ENCODE data around the gene AGPAT3. TPM values are rescaled to one million over a fixed set of nuclear protein-coding genes. Genes with fewer than 3 reads are reported as not detected.

The AGPAT3 gene
- total RNA-seq, 1 experiment from 2014 or later, result 13.0 TPM

DNA sequence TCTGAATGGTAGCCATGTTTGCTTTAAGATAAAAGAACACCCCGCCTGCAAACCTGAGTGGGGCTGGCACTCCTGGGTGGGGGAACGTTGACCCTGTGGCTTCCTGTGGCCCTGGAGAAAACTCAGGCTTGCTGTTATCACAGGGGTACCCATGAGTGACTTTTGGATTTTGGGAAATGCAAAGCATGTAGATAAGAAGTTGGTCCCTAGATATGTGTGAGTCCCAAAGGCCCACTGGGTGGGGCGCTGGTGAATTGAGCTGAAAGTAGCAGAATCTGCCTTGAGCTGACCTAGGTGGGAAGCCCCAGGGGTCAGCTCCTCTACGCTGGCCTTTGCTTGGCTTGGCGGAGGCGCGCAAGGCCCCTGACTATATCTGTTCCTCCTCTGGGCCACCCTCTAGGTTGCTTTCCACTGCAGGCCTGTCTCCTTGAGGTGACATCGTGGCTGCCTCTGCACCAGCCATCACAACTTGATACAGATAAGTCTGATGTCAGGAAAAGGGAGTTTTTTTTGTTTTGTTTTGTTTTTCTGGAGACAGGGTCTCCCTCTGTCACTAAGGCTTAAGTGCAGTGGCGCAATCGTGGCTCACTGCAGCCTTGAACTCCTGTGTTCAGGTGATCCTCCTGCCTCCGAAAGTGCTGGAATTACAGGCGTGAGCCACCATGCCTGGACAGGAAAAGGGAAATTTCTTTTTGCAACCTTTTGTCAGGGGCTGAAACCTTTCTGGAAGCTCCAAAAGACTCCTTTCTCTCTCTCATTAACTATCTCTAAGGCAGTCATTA is 72.2 kb downstream of the AGPAT3 start:
- no peak overlapping the region for H3K27ac Mint-ChIP-seq
- no peak overlapping the region for H3T11ph ChIP-seq (ENCODE audit: low read length)
- H2BK120ac ChIP-seq (ENCODE audit: low read depth, low read length, poor library complexity, severe bottlenecking), result no peak overlapping the region
- H4K20me1 ChIP-seq (ENCODE audit: control insufficient read depth, insufficient read depth, insufficient read length), result no peaks in the 10 kb centered on the region
- H3K27ac ChIP-seq (ENCODE audit: insufficient read length, low read depth, low read length), result no peak overlapping the region
- no peak overlapping the region for H3K4me2 ChIP-seq (ENCODE audit: insufficient read depth, insufficient read length, low read length)
- peaks cover 15 to 23% of the 10 kb centered on the region in 2 experiments for H3K4me1 Mint-ChIP-seq
- no peak overlapping the region for H4K8ac ChIP-seq (replicated peaks; ENCODE audit: insufficient read length, low read depth, low read length)
- no peak overlapping the region for H2AK5ac ChIP-seq (ENCODE audit: insufficient read length, low read length)
- H3K14ac ChIP-seq (ENCODE audit: insufficient read depth, low read length), result no peak overlapping the region
- no peak overlapping the region for H2BK20ac ChIP-seq (ENCODE audit: low read depth, low read length, poor library complexity, severe bottlenecking)
- no peak overlapping the region for H2AFZ ChIP-seq (ENCODE audit: low read length)
- no peak overlapping the region for H3K18ac ChIP-seq (ENCODE audit: insufficient read length, low read depth, low read length)
- no peaks in the 10 kb centered on the region for H3K9me3 Mint-ChIP-seq
- H3K27me3 Mint-ChIP-seq (ENCODE audit: low read depth), result no peaks in the 10 kb centered on the region
- H3K79me2 ChIP-seq (ENCODE audit: insufficient read depth, low read length), result no peaks in the 10 kb centered on the region
- no peak overlapping the region for H3K4ac ChIP-seq (ENCODE audit: low read depth, low read length)
- TF ChIP-seq CTCF (conservative IDR thresholded peaks at IDR 0.05), result no peak
- no peak overlapping the region for H2BK12ac ChIP-seq (ENCODE audit: insufficient read length, low read depth, low read length)
- no peak for DNase-seq
- no peak overlapping the region for H4K5ac ChIP-seq (ENCODE audit: insufficient read length, low read depth, low read length)
- H3K4me1 ChIP-seq (ENCODE audit: insufficient read depth, low read length), result no peaks in the 10 kb centered on the region
- H3K23ac ChIP-seq (ENCODE audit: insufficient read length, low read depth, low read length), result no peak overlapping the region
- H3K9ac ChIP-seq (ENCODE audit: extremely low read depth, insufficient read length, low read length), result no peak overlapping the region
- no peaks in the 10 kb centered on the region for H3K27me3 ChIP-seq (ENCODE audit: insufficient read depth, low read length)
- H2BK5ac ChIP-seq (ENCODE audit: insufficient read length, low read length), result no peak overlapping the region
- H4K91ac ChIP-seq (ENCODE audit: insufficient read length, low read depth, low read length), result no peak overlapping the region
- no CpG with 5 or more reads among the region's 12 CpGs for WGBS (ENCODE audit: extremely low coverage, insufficient read length, low lambda C conversion rate)
- no peaks in the 10 kb centered on the region; a peak in 1 of 7 replicates for H3K36me3 Mint-ChIP-seq (ENCODE audit: insufficient read depth in 1 of 3, low read depth in 3 of 3)
- H2BK15ac ChIP-seq (ENCODE audit: low read depth, low read length), result no peak overlapping the region
- H3K9me3 ChIP-seq (ENCODE audit: control insufficient read depth, low read depth, low read length), result no peaks in the 10 kb centered on the region
- no peaks in the 10 kb centered on the region for H3K79me1 ChIP-seq (ENCODE audit: insufficient read depth, low read depth, low read length, poor library complexity, severe bottlenecking)
- H3K4me3 Mint-ChIP-seq, result no peak overlapping the region
- no peak overlapping the region for H3K56ac ChIP-seq (ENCODE audit: insufficient read length, low read depth, low read length)
- H3K23me2 ChIP-seq (ENCODE audit: insufficient read length, low read depth, low read length, poor library complexity, severe bottlenecking), result no peaks in the 10 kb centered on the region
